Neural progenitor cell (in vitro differentiated cells): ENCODE measurements around the gene U2AF2.

Source experiments
- CTCF ChIP-seq: fragments of 200-600 bp; sonication (generic); IDR thresholded peaks from 2 replicates; pipeline ENCODE4 v1.5.1; 2017; ENCODE audit warnings: antibody characterized with exemption, mild to moderate bottlenecking
- EZH2 ChIP-seq: fragments of 200-600 bp; sonication (generic); IDR thresholded peaks from 2 replicates; pipeline ENCODE4 v1.6.1; 2017; ENCODE audit warnings: antibody characterized with exemption, mild to moderate bottlenecking, moderate library complexity

- TF ChIP-seq CTCF (no peak), EZH2 (no peak)
These were observed 4.1 kb upstream of the U2AF2 start for GRCh38 chr19:55650602-55651230.
